Keratinocyte (primary cell): ENCODE results near the gene MYO1E. TPM values are rescaled to one million over a fixed set of nuclear protein-coding genes. Genes with fewer than 3 reads are reported as not detected.
A peak's percentile ranks its signal among the peaks of the same experiment; 100 is the strongest.

Experiments used
- DNase-seq: peaks from one replicate; pipeline ENCODE4 v3.0.0-alpha.2; 2011; ENCODE audit warnings: low read depth, missing footprints, low spot score
- FAIRE-seq: peaks from 2 replicates; lab custom pipeline; 2011; peaks lifted over from hg19 to GRCh38; lab: Jason Lieb, UNC
- H2AFZ ChIP-seq: 2 replicates; pipeline ENCODE4 v1.6.0; 2012; ENCODE audit warnings: low read length, control low read depth, inconsistent platforms; ENCODE audit not compliant: control insufficient read depth
- H3K27ac ChIP-seq: 2 replicates; pipeline ENCODE4 v1.5.1; 2011; ENCODE audit warnings: low read length; ENCODE audit not compliant: control insufficient read depth, insufficient read depth
- H3K27me3 ChIP-seq: 3 replicates; pipeline ENCODE4 v1.6.0; 2011; ENCODE audit warnings: low read length; ENCODE audit not compliant: control insufficient read depth, insufficient read depth; ENCODE audit errors: extremely low read depth
- H3K36me3 ChIP-seq, 2 experiments: 2 replicates in 1 of 2; 3 replicates in 1 of 2; pipeline ENCODE4 v1.5.1; 2011; ENCODE audit warnings: low read length in 2 of 2, mild to moderate bottlenecking in 1 of 2; ENCODE audit not compliant: control insufficient read depth in 2 of 2, insufficient read depth in 2 of 2; ENCODE audit errors: extremely low read depth in 1 of 2
- H3K4me1 ChIP-seq: 3 replicates; pipeline ENCODE4 v1.5.1; 2011; ENCODE audit warnings: low read length; ENCODE audit not compliant: control insufficient read depth, insufficient read depth; ENCODE audit errors: extremely low read depth
- H3K4me2 ChIP-seq: 3 replicates; pipeline ENCODE4 v1.6.0; 2011; ENCODE audit warnings: low read depth, low read length; ENCODE audit not compliant: control insufficient read depth, insufficient read depth; ENCODE audit errors: extremely low read depth
- H3K4me3 ChIP-seq, 3 experiments: fragments of 200-600 bp in 1 of 3; sonication (generic) in 1 of 3; 2 replicates in 2 of 3; 3 replicates in 1 of 3; pipeline ENCODE4 v1.5.1; 2011 to 2016; ENCODE audit warnings: low read length in 3 of 3, mild to moderate bottlenecking in 3 of 3, control low read depth in 2 of 3, inconsistent platforms in 1 of 3, low read depth in 1 of 3, mixed read lengths in 1 of 3, mixed run types in 1 of 3, moderate library complexity in 1 of 3; ENCODE audit not compliant: control insufficient read depth in 2 of 3, insufficient read depth in 2 of 3; ENCODE audit errors: extremely low read depth in 1 of 3
- H3K79me2 ChIP-seq: 2 replicates; pipeline ENCODE4 v1.6.0; 2012; ENCODE audit warnings: low read length; ENCODE audit not compliant: control insufficient read depth, insufficient read depth
- H3K9ac ChIP-seq: 3 replicates; pipeline ENCODE4 v1.6.0; 2011; ENCODE audit warnings: low read length; ENCODE audit not compliant: control insufficient read depth, insufficient read depth; ENCODE audit errors: extremely low read depth
- H3K9me1 ChIP-seq: 3 replicates; pipeline ENCODE4 v1.6.0; 2011; ENCODE audit warnings: low read length; ENCODE audit not compliant: control insufficient read depth, insufficient read depth; ENCODE audit errors: extremely low read depth
- H3K9me3 ChIP-seq: 2 replicates; pipeline ENCODE4 v1.5.1; 2012; ENCODE audit warnings: low read depth, low read length; ENCODE audit not compliant: control insufficient read depth
- H4K20me1 ChIP-seq: 3 replicates; pipeline ENCODE4 v1.6.0; 2011; ENCODE audit warnings: low read length; ENCODE audit not compliant: control insufficient read depth, insufficient read depth; ENCODE audit errors: extremely low read depth
- CTCF ChIP-seq, 3 experiments: IDR thresholded peaks in 1 of 3; conservative IDR thresholded peaks in 1 of 3; optimal IDR thresholded peaks in 1 of 3; 2 replicates in 2 of 3; 3 replicates in 1 of 3; pipeline versions ENCODE3 to v1.5.1; 2011; ENCODE audit warnings: low read length in 3 of 3, mild to moderate bottlenecking in 3 of 3, moderate library complexity in 2 of 3, control low read depth in 1 of 3, inconsistent platforms in 1 of 3; ENCODE audit not compliant: insufficient read depth in 2 of 3; ENCODE audit errors: extremely low read depth in 1 of 3
- EZH2 ChIP-seq: IDR thresholded peaks from one replicate; pipeline ENCODE4 v1.6.1; 2012; ENCODE audit warnings: inconsistent platforms, mild to moderate bottlenecking, low read length, moderate library complexity
- dilution Hi-C: fragments of 300-500 bp; cut with MboI; formaldehyde crosslinking; loops from one replicate; pipeline ENCODE4 v1.7.0; 2020; ENCODE audit warnings: low sequenced_read_pairs; ENCODE audit not compliant: extremely low pct_ligation_motif_present
- polyA plus RNA-seq, 5 experiments: library from polyadenylated mRNA; depleted of rRNA in 3 of 5; stranded (reverse) in 3 of 5; stranded (forward) in 1 of 5; unstranded in 1 of 5; fragments of >200 nt; gene quantifications; 1 replicate in 1 of 5; 2 replicates in 3 of 5; 3 replicates in 1 of 5; pipeline versions ENCODE4 v1.2.1 to v1.2.3, GENCODE V29; 2011 to 2012; ENCODE audit warnings: missing spikeins in 2 of 5, low read depth in 1 of 5, low replicate concordance in 1 of 5

The MYO1E gene
- polyA plus RNA-seq, 1 donor (not counting 4 experiments of a cell fraction or from before 2014, with no cell fraction given): 213 TPM

DNA sequence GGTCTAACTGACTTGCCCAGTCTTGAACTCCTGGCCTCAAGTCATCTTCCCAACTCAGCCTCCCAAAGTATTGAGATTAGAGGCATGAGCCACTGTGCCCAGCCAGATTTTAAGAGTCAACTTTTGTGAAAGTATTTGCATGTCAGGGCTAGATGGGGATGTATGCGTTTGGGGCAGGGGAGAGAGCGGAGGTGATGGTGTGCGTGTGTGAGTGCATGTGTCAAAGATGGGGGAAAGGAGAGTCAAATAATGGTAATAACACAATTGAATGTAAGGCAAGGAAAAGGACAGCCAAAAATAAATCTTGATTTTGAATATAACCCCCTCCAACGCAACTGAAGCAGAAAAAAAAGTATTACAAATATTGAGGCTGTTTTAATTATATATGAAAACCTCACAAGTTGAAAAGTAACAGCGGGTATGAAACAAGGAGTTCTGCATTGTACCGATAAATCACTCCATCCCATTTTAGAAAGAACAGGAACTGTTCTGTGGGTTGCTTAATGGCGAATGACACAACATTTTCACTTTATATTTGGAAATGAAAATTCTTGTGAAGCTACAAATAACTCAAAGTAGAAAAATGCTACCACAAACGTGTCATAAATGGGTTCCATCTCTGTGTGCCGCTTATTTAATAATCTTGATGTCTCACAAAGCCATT is 195.9 kb downstream of the MYO1E start:
- no peak overlapping the region for H3K4me3 ChIP-seq
- dilution Hi-C loops: no loop called here
- H3K4me1 ChIP-seq: peaks cover 28% of the 10 kb centered on the region
- no peaks in the 10 kb centered on the region for H3K9me3 ChIP-seq
- H3K27me3 ChIP-seq: no peaks in the 10 kb centered on the region
- peak overlapping the region; percentile 69 for H3K27ac ChIP-seq
- FAIRE-seq (no peak), DNase-seq (no peak)
- H4K20me1 ChIP-seq: no peaks in the 10 kb centered on the region
- no peak for TF ChIP-seq EZH2
- TF ChIP-seq CTCF (optimal IDR thresholded peaks at IDR 0.05 in 1 of 3, IDR thresholded peaks at IDR 0.05 in 1 of 3, conservative IDR thresholded peaks at IDR 0.05 in 1 of 3; ENCODE audit: extremely low read depth in 1 of 3, insufficient read depth in 2 of 3, low read length in 3 of 3): no peak
- no peak overlapping the region for H2AFZ ChIP-seq
- no peak overlapping the region for H3K9ac ChIP-seq
- H3K36me3 ChIP-seq: peaks cover 26 to 52% of the 10 kb centered on the region in 2 experiments
- no peaks in the 10 kb centered on the region for H3K9me1 ChIP-seq
- no peaks in the 10 kb centered on the region for H3K79me2 ChIP-seq
- H3K4me2 ChIP-seq: no peak overlapping the region

GRCh38 chr15:59174835-59175831 is 197.5 kb downstream of the MYO1E start:
- H3K4me3 ChIP-seq: no peak overlapping the region
- no peak overlapping the region for H2AFZ ChIP-seq
- dilution Hi-C loops: no loop called here
- peak overlapping the region; percentile 20 for H3K9ac ChIP-seq
- H3K9me1 ChIP-seq: no peaks in the 10 kb centered on the region
- H3K4me1 ChIP-seq: peaks cover 45% of the 10 kb centered on the region
- no peaks in the 10 kb centered on the region for H3K9me3 ChIP-seq
- TF ChIP-seq CTCF (optimal IDR thresholded peaks at IDR 0.05 in 1 of 3, IDR thresholded peaks at IDR 0.05 in 1 of 3, conservative IDR thresholded peaks at IDR 0.05 in 1 of 3; ENCODE audit: extremely low read depth in 1 of 3, insufficient read depth in 2 of 3, low read length in 3 of 3): peak; percentile 59 to 85 (median 76)
- no peak for TF ChIP-seq EZH2
- no peaks in the 10 kb centered on the region for H3K27me3 ChIP-seq
- DNase-seq (peak; percentile 23), FAIRE-seq (peak; percentile 90)
- peaks cover 26 to 50% of the 10 kb centered on the region in 2 experiments for H3K36me3 ChIP-seq
- H3K27ac ChIP-seq: peak overlapping the region; percentile 69
- no peaks in the 10 kb centered on the region for H4K20me1 ChIP-seq
- H3K4me2 ChIP-seq: peak overlapping the region; percentile 22
- H3K79me2 ChIP-seq: no peaks in the 10 kb centered on the region
